HUDEP-2 (cell line): ENCODE results near the gene CARD14.

Experiments used
- DNase-seq, 76 experiments: peaks; one replicate each; lab custom pipeline; 2025; ENCODE audit not compliant: unreplicated experiment in 76 of 76; lab: John Stamatoyannopoulos, UW

The CARD14 gene

GRCh38 chr17:80208050-80208449, 38.2 kb downstream of the CARD14 start:
- no peak for DNase-seq

GRCh38 chr17:80209765-80210164, 39.9 kb downstream of the CARD14 start:
- DNase-seq, result no peak

GRCh38 chr17:80210348-80211108, 40.7 kb downstream of the CARD14 start:
- DNase-seq, result no peak

GRCh38 chr17:80212109-80212508, 42.3 kb downstream of the CARD14 start:
- no peak for DNase-seq

- no peak for DNase-seq
Observed at GRCh38 chr17:80212511-80212910, 42.7 kb downstream of the CARD14 start.

- no peak for DNase-seq
Observed at GRCh38 chr17:80212962-80213642, 43.3 kb downstream of the CARD14 start.

GRCh38 chr17:80213643-80213975, 43.8 kb downstream of the CARD14 start:
- DNase-seq, result no peak

- DNase-seq, result no peak
Observed at GRCh38 chr17:80214012-80214877, 44.4 kb downstream of the CARD14 start.

GRCh38 chr17:80214878-80215210, 45.0 kb downstream of the CARD14 start:
- no peak for DNase-seq

- DNase-seq, result no peak
Observed at GRCh38 chr17:80216473-80217456, 46.9 kb downstream of the CARD14 start.

- DNase-seq, result no peak
Observed at GRCh38 chr17:80217703-80218362, 48.0 kb downstream of the CARD14 start.

- no peak for DNase-seq
Observed at GRCh38 chr17:80218391-80218790, 48.6 kb downstream of the CARD14 start.

- peak in 73 of 76 experiments; percentile 20 to 94 (median 74) for DNase-seq
Observed at GRCh38 chr17:80219013-80219762, 49.4 kb downstream of the CARD14 start.

- DNase-seq, result no peak
Observed at GRCh38 chr17:80219763-80220053, 49.9 kb downstream of the CARD14 start.

GRCh38 chr17:80220054-80220735, 50.4 kb downstream of the CARD14 start, which contains the start of the genes SGSH and SLC26A11:
TSS of gene SGSH (minus strand) at chr17:80220333. CDS start at chr17:80220313, 20 bp downstream.
TSS of gene SLC26A11 (plus strand) at chr17:80220427. CDS start at chr17:80221561, 1,134 bp downstream.
- no peak for DNase-seq

GRCh38 chr17:80220736-80221215, 50.9 kb downstream of the CARD14 start:
- no peak for DNase-seq

- no peak for DNase-seq
Observed at GRCh38 chr17:80221351-80222105, 51.7 kb downstream of the CARD14 start.
